GM12878 (cell line): ENCODE measurements around the gene SIN3B. TPM values are rescaled to one million over a fixed set of nuclear protein-coding genes. Genes with fewer than 3 reads are reported as not detected.

ENCODE experiments used
- ATAC-seq: fragments of 200-7000 bp; cut with Tn5 transposase; 3 replicates; pipeline ENCODE4 v1.9.1; 2020; ENCODE audit warnings: mild to moderate bottlenecking, moderate library complexity
- BruUV-seq: library from RNA; stranded (reverse); fragments of 400-500 nt; replicated peaks from 2 replicates; lab custom pipeline; 2021; lab: Mats Ljungman, UMichigan
- CTCF ChIA-PET: fragments of 300-600 bp; sonication (Branson Sonifier 250); formaldehyde crosslinking; extraction: SDS; loops from one replicate; lab custom pipeline; 2021; ENCODE audit warnings: inconsistent platforms; lab: Yijun Ruan, JAX
- POLR2A ChIA-PET: fragments of 350-600 bp; formaldehyde crosslinking; extraction: SDS; loops from one replicate; lab custom pipeline; 2021; ENCODE audit warnings: inconsistent platforms; lab: Charles Lee
- RAD21 ChIA-PET: fragments of 300-600 bp; sonication (Branson Sonifier 250); formaldehyde crosslinking; loops from one replicate; lab custom pipeline; 2023; ENCODE audit warnings: antibody characterized with exemption; ENCODE audit not compliant: unreplicated experiment; lab: Charles Lee
- SMC1A ChIA-PET: fragments of 300-600 bp; sonication (Branson Sonifier 250); formaldehyde crosslinking; loops from one replicate; lab custom pipeline; 2023; ENCODE audit not compliant: unreplicated experiment, uncharacterized antibody; lab: Charles Lee
- DNase-seq: peaks from one replicate; pipeline ENCODE4 v3.0.0-alpha.2; 2011; ENCODE audit warnings: low read depth, low spot score
- FAIRE-seq: peaks from 3 replicates; lab custom pipeline; 2011; peaks lifted over from hg19 to GRCh38; lab: Jason Lieb, UNC
- H2AFZ ChIP-seq: 2 replicates; pipeline ENCODE4 v1.6.0; 2011; ENCODE audit warnings: low read depth, low read length, control low read depth; ENCODE audit not compliant: control insufficient read depth
- H3K27ac ChIP-seq: 2 replicates; pipeline ENCODE4 v1.5.1; 2011; ENCODE audit warnings: control low read depth; ENCODE audit not compliant: control insufficient read depth, insufficient read depth
- H3K27me3 ChIP-seq, 2 experiments: replicated peaks in 1 of 2; 2 replicates each; pipeline versions ENCODE4 v1.6.0 to v1.6.1; 2011; ENCODE audit warnings: low read length in 1 of 2; ENCODE audit not compliant: control insufficient read depth in 2 of 2, insufficient read depth in 2 of 2
- H3K36me3 ChIP-seq, 2 experiments: 2 replicates each; pipeline ENCODE4 v1.5.1; 2011; ENCODE audit warnings: low read length in 1 of 2; ENCODE audit not compliant: control insufficient read depth in 2 of 2, insufficient read depth in 2 of 2
- H3K4me1 ChIP-seq: 2 replicates; pipeline ENCODE4 v1.6.1; 2011; ENCODE audit warnings: mild to moderate bottlenecking, low read length, moderate library complexity, mixed read lengths; ENCODE audit not compliant: control insufficient read depth, insufficient read depth
- H3K4me2 ChIP-seq: 2 replicates; pipeline ENCODE4 v1.6.0; 2011; ENCODE audit warnings: control low read depth; ENCODE audit not compliant: control insufficient read depth, insufficient read depth
- H3K4me3 ChIP-seq: fragments of 200-600 bp; sonication (generic); 2 replicates; pipeline ENCODE4 v1.5.1; 2016
- H3K79me2 ChIP-seq: 2 replicates; pipeline ENCODE4 v1.6.0; 2011; ENCODE audit warnings: low read length; ENCODE audit not compliant: control insufficient read depth, insufficient read depth
- H3K9ac ChIP-seq: 2 replicates; pipeline ENCODE4 v1.8.0; 2011; ENCODE audit warnings: low read length, control low read depth, mixed read lengths; ENCODE audit not compliant: control insufficient read depth, insufficient read depth
- H3K9me3 ChIP-seq: replicated peaks from 3 replicates; pipeline ENCODE4 v1.5.1; 2011; ENCODE audit warnings: mild to moderate bottlenecking, low read length; ENCODE audit not compliant: control insufficient read depth, insufficient read depth
- H4K20me1 ChIP-seq: 2 replicates; pipeline ENCODE4 v1.6.0; 2011; ENCODE audit not compliant: control insufficient read depth, insufficient read depth
- BCLAF1 ChIP-seq: fragments of 450-650 bp; IDR thresholded peaks from 2 replicates; pipeline ENCODE4 v1.6.1; 2017; ENCODE audit warnings: antibody characterized with exemption, mild to moderate bottlenecking, moderate library complexity
- CREM ChIP-seq: IDR thresholded peaks from 2 replicates; pipeline ENCODE4 v1.6.1; 2014; ENCODE audit warnings: antibody characterized with exemption, low read depth
- FOXM1 ChIP-seq: IDR thresholded peaks from 2 replicates; pipeline ENCODE4 v1.6.1; 2012; ENCODE audit warnings: low read depth, mild to moderate bottlenecking, inconsistent platforms, low read length, moderate library complexity
- KDM1A ChIP-seq: fragments of 200-600 bp; sonication (generic); IDR thresholded peaks from 2 replicates; pipeline ENCODE4 v1.6.1; 2016; ENCODE audit warnings: borderline replicate concordance
- MYB ChIP-seq: fragments of 150-350 bp; IDR thresholded peaks from 2 replicates; pipeline ENCODE4 v1.6.1; 2014; ENCODE audit warnings: mild to moderate bottlenecking, low read depth, low read length, borderline replicate concordance
- NR2F1 ChIP-seq: fragments of 450-650 bp; conservative IDR thresholded peaks from 2 replicates; pipeline ENCODE4 v1.6.1; 2017; ENCODE audit warnings: mild to moderate bottlenecking
- RBBP5 ChIP-seq: fragments of 200-600 bp; sonication (generic); conservative IDR thresholded peaks from 2 replicates; pipeline ENCODE4 v1.6.1; 2016
- RELB ChIP-seq: fragments of 450-650 bp; IDR thresholded peaks from 2 replicates; pipeline ENCODE4 v1.6.1; 2017; ENCODE audit warnings: low read depth, mild to moderate bottlenecking, moderate library complexity
- SMC3 ChIP-seq: IDR thresholded peaks from 2 replicates; pipeline ENCODE4 v1.6.1; 2011; ENCODE audit warnings: low read length, improper control_type of control experiment, borderline replicate concordance
- STAT3 ChIP-seq: IDR thresholded peaks from 2 replicates; pipeline ENCODE4 v1.6.1; 2011; ENCODE audit warnings: low read depth, low read length, improper control_type of control experiment
- TCF12 ChIP-seq: IDR thresholded peaks from 2 replicates; pipeline ENCODE4 v1.6.1; 2011; ENCODE audit warnings: low read depth, mild to moderate bottlenecking, low read length
- ZNF384 ChIP-seq: IDR thresholded peaks from 2 replicates; pipeline ENCODE4 v1.6.1; 2012; ENCODE audit warnings: low read depth, mild to moderate bottlenecking, low read length, improper control_type of control experiment, borderline replicate concordance
- ZSCAN29 ChIP-seq: fragments of 450-650 bp; IDR thresholded peaks from 2 replicates; pipeline ENCODE4 v1.6.1; 2017; ENCODE audit warnings: mild to moderate bottlenecking, moderate library complexity
- ZZZ3 ChIP-seq: IDR thresholded peaks from 2 replicates; pipeline ENCODE4 v1.6.1; 2011; ENCODE audit warnings: low read depth; ENCODE audit not compliant: control insufficient read depth, insufficient read length
- WGBS: methylation state at CpG from one replicate; pipeline ENCODE4 v1.1.6; 2016; ENCODE audit warnings: low lambda C conversion rate; ENCODE audit not compliant: insufficient replicate concordance, insufficient coverage; ENCODE audit errors: missing lambda C conversion rate; 5-methylcytosine and 5-hydroxymethylcytosine counted together
- in situ Hi-C: fragments of 300-500 bp; cut with MboI; formaldehyde crosslinking; loops from 9 replicates; pipeline ENCODE4 v1.14.3; 2018; ENCODE audit warnings: mixed read lengths
- intact Hi-C: fragments of 100-400 bp; cut with micrococcal nuclease; formaldehyde crosslinking; loops from one replicate; pipeline ENCODE4 v1.14.2; 2022; ENCODE audit not compliant: unreplicated experiment
- polyA plus RNA-seq, 11 experiments: library from polyadenylated mRNA; depleted of rRNA in 4 of 11; unstranded in 6 of 11; stranded (reverse) in 5 of 11; fragments of >200 nt; fragmentation: Nextera tagmentation in 4 of 11; fragmentation: Illumina TruSeq in 1 of 11; extraction: Ambion mirVana in 4 of 11; extraction: Trizol in 1 of 11; gene quantifications; 1 replicate in 1 of 11; 2 replicates in 10 of 11; pipeline versions ENCODE4 v1.2.1 to v1.2.3, GENCODE V29; 2011 to 2016; ENCODE audit warnings: inconsistent platforms in 2 of 11, missing spikeins in 2 of 11, low read depth in 1 of 11
- total RNA-seq, 4 experiments: library from RNA; depleted of rRNA in 3 of 4; stranded (reverse); fragments of >200 nt in 3 of 4; fragmentation: Illumina TruSeq in 1 of 4; extraction: Trizol in 1 of 4; gene quantifications; 2 replicates each; pipeline versions ENCODE4 v1.2.1 to v1.2.3, GENCODE V29; 2013 to 2021
- TF ChIP-seq, protein P1 (sequence below): fragments of 450-650 bp; IDR thresholded peaks from 2 replicates; pipeline ENCODE4 v1.6.1; 2014; ENCODE audit warnings: mild to moderate bottlenecking

Gene SIN3B
- total and polyA plus RNA-seq, 10 of the 15 experiments (the other 5 are each of a cell fraction or from before 2014, with no cell fraction given) = 0.68 to 34.5 (median 15.8) TPM

GRCh38 chr19:16779539-16780163 is 49.5 kb upstream of the SIN3B start:
- RAD21 ChIA-PET = interaction anchor here (0.6 to 2.5 kb wide), 5 partner anchors 65 to 503 kb away, joined by 3 to 7 read pairs (median 6); partner anchors contain the start of gene ANKLE1
- intact Hi-C loops = loop anchor here (1.0 to 10.0 kb wide), 4 partner anchors 120 to 485 kb away; partner anchors contain the start of genes BABAM1 and USHBP1
- no peak overlapping the region for H3K4me2 ChIP-seq
- H3K27me3 ChIP-seq = no peaks in the 10 kb centered on the region
- H3K27ac ChIP-seq = no peak overlapping the region
- no peak for ATAC-seq
- no peak for FAIRE-seq
- no peak overlapping the region for H2AFZ ChIP-seq
- H3K79me2 ChIP-seq = no peaks in the 10 kb centered on the region
- no peak for TF ChIP-seq CREM
- TF ChIP-seq NR2F1 = no peak
- TF ChIP-seq SMC3 = no peak
- TF ChIP-seq, protein P1, sequence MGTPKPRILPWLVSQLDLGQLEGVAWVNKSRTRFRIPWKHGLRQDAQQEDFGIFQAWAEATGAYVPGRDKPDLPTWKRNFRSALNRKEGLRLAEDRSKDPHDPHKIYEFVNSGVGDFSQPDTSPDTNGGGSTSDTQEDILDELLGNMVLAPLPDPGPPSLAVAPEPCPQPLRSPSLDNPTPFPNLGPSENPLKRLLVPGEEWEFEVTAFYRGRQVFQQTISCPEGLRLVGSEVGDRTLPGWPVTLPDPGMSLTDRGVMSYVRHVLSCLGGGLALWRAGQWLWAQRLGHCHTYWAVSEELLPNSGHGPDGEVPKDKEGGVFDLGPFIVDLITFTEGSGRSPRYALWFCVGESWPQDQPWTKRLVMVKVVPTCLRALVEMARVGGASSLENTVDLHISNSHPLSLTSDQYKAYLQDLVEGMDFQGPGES = no peak
- no peak for TF ChIP-seq RBBP5
- no peak for TF ChIP-seq BCLAF1
- TF ChIP-seq RELB = no peak
- TF ChIP-seq KDM1A = no peak
- no peak for TF ChIP-seq ZNF384
- no peak for TF ChIP-seq FOXM1
- no peak for TF ChIP-seq TCF12
- no peak for TF ChIP-seq ZSCAN29
- no peak for TF ChIP-seq STAT3
- TF ChIP-seq MYB = no peak
- no peak for TF ChIP-seq ZZZ3
- no peak overlapping the region for H3K9ac ChIP-seq
- H3K36me3 ChIP-seq = no peaks in the 10 kb centered on the region
- H4K20me1 ChIP-seq = no peaks in the 10 kb centered on the region
- CTCF ChIA-PET = interaction anchor here (0.8 to 1.8 kb wide), 7 partner anchors 29 to 273 kb away, joined by 3 to 5 read pairs (median 4); no protein-coding TSS in a partner anchor
- DNase-seq = no peak
- H3K4me3 ChIP-seq = no peak overlapping the region
- in situ Hi-C loops = no loop called here
- H3K9me3 ChIP-seq = no peaks in the 10 kb centered on the region
- SMC1A ChIA-PET = interaction anchor here (0.6 to 2.6 kb wide), 6 partner anchors 38 to 273 kb away, joined by 3 to 14 read pairs (median 4); partner anchors contain the start of gene NWD1
- 32% methylated on average over 3 of the region's 3 CpGs for WGBS
- POLR2A ChIA-PET = interaction anchor here (0.6 kb wide), 3 partner anchors 124 to 1658 kb away, joined by 4 to 11 read pairs (median 7); no protein-coding TSS in a partner anchor
- no TSS peak for BruUV-seq
- no peaks in the 10 kb centered on the region for H3K4me1 ChIP-seq
